Neural progenitor cell (in vitro differentiated cells): ENCODE results near the gene FADS6. TPM values are rescaled to one million over a fixed set of nuclear protein-coding genes. Genes with fewer than 3 reads are reported as not detected.

Experiments used
- DNase-seq: peaks from one replicate; pipeline ENCODE4 v3.0.0-alpha.2; 2016; ENCODE audit warnings: low spot score
- H2AFZ ChIP-seq: fragments of 200-600 bp; sonication (generic); replicated peaks from 2 replicates; pipeline ENCODE4 v1.6.1; 2016; ENCODE audit warnings: antibody characterized with exemption
- H3F3A ChIP-seq: fragments of 200-600 bp; sonication (generic); 2 replicates; pipeline ENCODE4 v1.6.1; 2016; ENCODE audit warnings: antibody characterized with exemption, low read depth
- H3K27ac ChIP-seq: fragments of 200-600 bp; sonication (generic); 2 replicates; pipeline ENCODE4 v1.5.1; 2016; ENCODE audit warnings: mild to moderate bottlenecking
- H3K27me3 ChIP-seq: fragments of 200-600 bp; sonication (generic); 2 replicates; pipeline ENCODE4 v1.6.1; 2016; ENCODE audit warnings: mild to moderate bottlenecking, moderate library complexity
- H3K36me3 ChIP-seq: fragments of 200-600 bp; sonication (generic); 2 replicates; pipeline ENCODE4 v1.5.1; 2016
- H3K4me1 ChIP-seq: fragments of 200-600 bp; sonication (generic); 2 replicates; pipeline ENCODE4 v1.6.1; 2016; ENCODE audit warnings: mixed run types
- H3K4me2 ChIP-seq: fragments of 200-600 bp; sonication (generic); 2 replicates; pipeline ENCODE4 v1.6.1; 2016
- H3K4me3 ChIP-seq: fragments of 200-600 bp; sonication (generic); 2 replicates; pipeline ENCODE4 v1.5.1; 2016
- H3K79me2 ChIP-seq: fragments of 200-600 bp; sonication (generic); 2 replicates; pipeline ENCODE4 v1.6.1; 2016; ENCODE audit warnings: low read depth
- H3K9ac ChIP-seq: fragments of 200-600 bp; sonication (generic); 2 replicates; pipeline ENCODE4 v1.6.1; 2016
- H3K9me3 ChIP-seq: fragments of 200-600 bp; sonication (generic); 2 replicates; pipeline ENCODE4 v1.5.1; 2016; ENCODE audit warnings: low read depth
- H4K20me1 ChIP-seq: fragments of 200-600 bp; sonication (generic); 2 replicates; pipeline ENCODE4 v1.6.1; 2016; ENCODE audit warnings: low read depth
- H3K27ac Mint-ChIP-seq: 3 replicates; pipeline ENCODE4 v1.8.0; 2021; ENCODE audit warnings: mixed read lengths
- H3K27me3 Mint-ChIP-seq: 2 replicates; pipeline ENCODE4 v1.8.0; 2022; ENCODE audit warnings: low read depth, mild to moderate bottlenecking, inconsistent platforms, moderate library complexity, mixed read lengths; ENCODE audit not compliant: insufficient read depth
- H3K36me3 Mint-ChIP-seq: 3 replicates; pipeline ENCODE4 v1.8.0; 2021; ENCODE audit warnings: mixed read lengths
- H3K4me1 Mint-ChIP-seq: 3 replicates; pipeline ENCODE4 v1.8.0; 2021; ENCODE audit warnings: mixed read lengths
- H3K4me3 Mint-ChIP-seq: 3 replicates; pipeline ENCODE4 v1.8.0; 2021; ENCODE audit warnings: mild to moderate bottlenecking, moderate library complexity, mixed read lengths
- H3K9me3 Mint-ChIP-seq: 3 replicates; pipeline ENCODE4 v1.8.0; 2020; ENCODE audit warnings: mixed read lengths
- EZH2 ChIP-seq: fragments of 200-600 bp; sonication (generic); IDR thresholded peaks from 2 replicates; pipeline ENCODE4 v1.6.1; 2017; ENCODE audit warnings: antibody characterized with exemption, mild to moderate bottlenecking, moderate library complexity
- EZH2phosphoT487 ChIP-seq: fragments of 200-600 bp; sonication (generic); IDR thresholded peaks from 2 replicates; pipeline ENCODE4 v1.6.1; 2017; ENCODE audit warnings: antibody characterized with exemption
- total RNA-seq: library from RNA; depleted of rRNA; stranded (reverse); fragments of >200 nt; gene quantifications from 2 replicates; pipeline ENCODE4 v1.2.3, GENCODE V29; 2015; ENCODE audit warnings: low replicate concordance
- TF ChIP-seq, protein P1 (sequence below): fragments of 200-600 bp; sonication (generic); IDR thresholded peaks from 2 replicates; pipeline ENCODE4 v1.5.1; 2017; ENCODE audit warnings: antibody characterized with exemption, mild to moderate bottlenecking

The FADS6 gene
- total RNA-seq, 1 donor from 2014 or later, result 0.36 TPM

DNA sequence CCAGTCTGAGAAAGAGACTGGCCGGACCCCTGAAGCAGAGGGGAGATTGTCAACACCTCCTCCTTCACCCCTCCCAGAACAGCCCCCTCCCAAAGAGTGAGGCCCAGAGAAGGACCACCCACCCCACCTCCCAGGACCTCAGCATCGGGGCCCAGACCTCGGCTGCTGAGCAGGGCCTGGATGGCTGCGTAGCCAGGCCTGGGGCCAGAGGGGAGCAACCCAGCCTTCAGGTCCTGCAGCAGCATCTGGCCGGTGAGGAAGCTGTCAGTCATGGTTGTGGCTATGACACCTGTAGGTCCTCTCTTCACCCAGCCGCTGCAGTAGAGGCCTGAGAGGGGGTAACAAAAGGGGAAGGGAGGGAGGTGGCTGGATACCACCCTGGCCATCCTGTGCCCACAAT is 30.5 kb downstream of the FADS6 start:
- Histone ChIP-seq H3K27me3 (peaks cover 47% of the 10 kb centered on the region), H3K4me2 (no peak overlapping the region), H3K9me3 (no peaks in the 10 kb centered on the region), H3K4me1 (peaks cover 10% of the 10 kb centered on the region), H2AFZ (no peak overlapping the region), H3K4me3 (no peak overlapping the region), H3K9ac (no peak overlapping the region), H3K79me2 (no peaks in the 10 kb centered on the region), H3F3A (peaks cover 10% of the 10 kb centered on the region), H3K27ac (no peak overlapping the region), H4K20me1 (peaks cover 39% of the 10 kb centered on the region), H3K36me3 (no peaks in the 10 kb centered on the region)
- peaks cover 10% of the 10 kb centered on the region for H3K4me1 Mint-ChIP-seq
- TF ChIP-seq EZH2phosphoT487, result no peak
- TF ChIP-seq, protein P1, sequence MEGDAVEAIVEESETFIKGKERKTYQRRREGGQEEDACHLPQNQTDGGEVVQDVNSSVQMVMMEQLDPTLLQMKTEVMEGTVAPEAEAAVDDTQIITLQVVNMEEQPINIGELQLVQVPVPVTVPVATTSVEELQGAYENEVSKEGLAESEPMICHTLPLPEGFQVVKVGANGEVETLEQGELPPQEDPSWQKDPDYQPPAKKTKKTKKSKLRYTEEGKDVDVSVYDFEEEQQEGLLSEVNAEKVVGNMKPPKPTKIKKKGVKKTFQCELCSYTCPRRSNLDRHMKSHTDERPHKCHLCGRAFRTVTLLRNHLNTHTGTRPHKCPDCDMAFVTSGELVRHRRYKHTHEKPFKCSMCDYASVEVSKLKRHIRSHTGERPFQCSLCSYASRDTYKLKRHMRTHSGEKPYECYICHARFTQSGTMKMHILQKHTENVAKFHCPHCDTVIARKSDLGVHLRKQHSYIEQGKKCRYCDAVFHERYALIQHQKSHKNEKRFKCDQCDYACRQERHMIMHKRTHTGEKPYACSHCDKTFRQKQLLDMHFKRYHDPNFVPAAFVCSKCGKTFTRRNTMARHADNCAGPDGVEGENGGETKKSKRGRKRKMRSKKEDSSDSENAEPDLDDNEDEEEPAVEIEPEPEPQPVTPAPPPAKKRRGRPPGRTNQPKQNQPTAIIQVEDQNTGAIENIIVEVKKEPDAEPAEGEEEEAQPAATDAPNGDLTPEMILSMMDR, result no peak
- TF ChIP-seq EZH2, result no peak
- no peaks in the 10 kb centered on the region for H3K9me3 Mint-ChIP-seq
- peaks cover 35% of the 10 kb centered on the region for H3K27me3 Mint-ChIP-seq
- no peaks in the 10 kb centered on the region for H3K36me3 Mint-ChIP-seq
- no peak overlapping the region for H3K4me3 Mint-ChIP-seq
- DNase-seq, result no peak
- H3K27ac Mint-ChIP-seq, result no peak overlapping the region

DNA sequence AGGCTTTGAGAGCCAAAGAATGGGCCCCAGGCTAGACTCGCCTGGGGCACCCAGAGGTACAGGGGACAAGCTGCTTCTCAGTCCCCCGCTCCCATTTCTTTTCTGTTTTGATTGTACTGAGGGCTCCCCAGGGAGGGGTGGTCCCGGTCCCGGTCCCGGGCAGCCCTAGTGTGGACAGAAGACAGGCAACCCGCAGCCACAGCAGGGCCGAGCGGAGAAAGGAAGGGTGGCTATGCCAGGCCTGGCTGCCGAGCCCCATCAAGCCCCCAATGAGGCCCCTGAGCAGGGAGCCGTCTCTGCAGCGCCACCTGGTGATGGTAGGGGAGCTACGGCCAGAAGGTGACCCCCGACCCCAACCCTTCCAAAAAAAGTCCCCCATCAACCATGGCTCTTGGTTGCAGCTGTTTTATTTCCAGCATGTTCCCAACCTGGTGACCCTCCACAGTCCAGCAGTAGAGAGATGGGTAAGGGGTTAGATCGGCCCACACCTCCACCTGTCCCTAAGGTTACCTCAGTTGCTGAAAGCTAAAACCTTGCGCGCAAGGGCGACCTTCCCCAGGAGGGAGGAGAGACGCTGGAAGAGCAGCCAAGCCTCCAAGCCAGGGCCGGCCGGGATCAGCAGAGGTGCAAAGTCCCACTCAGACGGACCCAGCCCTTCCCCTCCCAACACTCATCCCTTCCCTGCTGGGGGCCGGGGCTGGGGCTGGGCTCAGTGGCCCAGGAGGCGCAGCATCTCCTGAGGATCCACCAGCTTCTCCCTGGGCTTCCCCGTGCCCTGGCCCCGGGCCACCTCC is 31.1 kb downstream of the FADS6 start:
- Mint-ChIP-seq H3K9me3 (no peaks in the 10 kb centered on the region), H3K36me3 (no peaks in the 10 kb centered on the region), H3K4me1 (peaks cover 10% of the 10 kb centered on the region), H3K27ac (no peak overlapping the region), H3K4me3 (peak overlapping the region; percentile 24), H3K27me3 (peaks cover 39% of the 10 kb centered on the region)
- peaks cover 53% of the 10 kb centered on the region for H3K27me3 ChIP-seq
- DNase-seq, result peak; percentile 93
- peak overlapping the region; percentile 21 for H3K4me3 ChIP-seq
- H3K27ac ChIP-seq, result no peak overlapping the region
- peaks cover 10% of the 10 kb centered on the region for H3F3A ChIP-seq
- no peak overlapping the region for H2AFZ ChIP-seq
- no peaks in the 10 kb centered on the region for H3K36me3 ChIP-seq
- H3K4me1 ChIP-seq, result peaks cover 10% of the 10 kb centered on the region
- H3K4me2 ChIP-seq, result peak overlapping the region; percentile 67
- no peaks in the 10 kb centered on the region for H3K9me3 ChIP-seq
- H3K79me2 ChIP-seq, result no peaks in the 10 kb centered on the region
- H3K9ac ChIP-seq, result no peak overlapping the region
- TF ChIP-seq, protein P1, result peak; percentile 84
- TF ChIP-seq EZH2 (peak; percentile 7), EZH2phosphoT487 (peak; percentile 84)
- H4K20me1 ChIP-seq, result peaks cover 39% of the 10 kb centered on the region

DNA sequence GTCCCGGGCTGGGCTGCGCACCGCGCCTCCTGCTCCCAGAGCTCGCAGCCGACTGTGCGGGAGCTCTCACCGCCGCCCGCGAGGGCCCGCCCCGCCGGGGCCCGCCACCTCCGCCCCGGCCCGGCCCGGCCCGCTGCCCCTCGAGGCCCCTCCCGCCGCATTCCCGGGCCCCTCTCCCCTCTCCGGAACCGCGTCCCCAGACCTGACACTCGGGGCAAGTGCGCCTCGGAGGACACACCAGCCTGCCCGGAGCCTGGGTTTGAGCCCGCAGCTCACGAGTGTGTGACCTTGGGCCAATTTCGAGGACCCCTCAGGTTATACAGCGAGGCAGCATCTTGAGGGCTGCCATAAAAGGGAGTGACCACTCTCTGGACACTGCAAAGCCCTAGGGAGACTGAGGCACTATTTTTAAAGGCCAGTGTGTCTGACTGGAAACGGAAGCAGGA is 31.7 kb downstream of the FADS6 start:
- peak overlapping the region; percentile 21 for H3K4me3 ChIP-seq
- H3K4me2 ChIP-seq, result peak overlapping the region; percentile 67
- peaks cover 44% of the 10 kb centered on the region for H3K27me3 Mint-ChIP-seq
- H3K9ac ChIP-seq, result no peak overlapping the region
- H3K4me1 Mint-ChIP-seq, result peaks cover 10% of the 10 kb centered on the region
- H3K9me3 Mint-ChIP-seq, result no peaks in the 10 kb centered on the region
- H3K4me3 Mint-ChIP-seq, result peak overlapping the region; percentile 50
- H3K4me1 ChIP-seq, result peaks cover 10% of the 10 kb centered on the region
- DNase-seq, result no peak
- H3K27ac ChIP-seq, result no peak overlapping the region
- TF ChIP-seq, protein P1, result no peak
- TF ChIP-seq EZH2phosphoT487 (peak; percentile 85), EZH2 (peak; percentile 74)
- peaks cover 59% of the 10 kb centered on the region for H3K27me3 ChIP-seq
- no peaks in the 10 kb centered on the region for H3K9me3 ChIP-seq
- H4K20me1 ChIP-seq, result peaks cover 39% of the 10 kb centered on the region
- no peak overlapping the region for H3K27ac Mint-ChIP-seq
- peaks cover 10% of the 10 kb centered on the region for H3F3A ChIP-seq
- H2AFZ ChIP-seq, result no peak overlapping the region
- no peaks in the 10 kb centered on the region for H3K79me2 ChIP-seq
- H3K36me3 Mint-ChIP-seq, result no peaks in the 10 kb centered on the region
- no peaks in the 10 kb centered on the region for H3K36me3 ChIP-seq
